ENCODE measurements around the gene TAGLN2.
"Not testable (repeated sequence)": the region's sequence is repeated elsewhere in the genome, so short reads cannot be mapped to it uniquely, and the experiment has no call there.

Gene TAGLN2

GRCh38 chr1:159921251-159921650, 4.1 kb downstream of the TAGLN2 start:
- DNase-seq (ENCODE audit: low spot score): no peak

- DNase-seq (ENCODE audit: low spot score): no peak
Measured at GRCh38 chr1:159920651-159921050, 4.7 kb downstream of the TAGLN2 start.

- no peak for DNase-seq (ENCODE audit: low spot score)
Measured at GRCh38 chr1:159920202-159920601, 5.1 kb downstream of the TAGLN2 start.

- no peak for DNase-seq (ENCODE audit: low spot score)
Measured at GRCh38 chr1:159919236-159919865, 6.0 kb downstream of the TAGLN2 start.

GRCh38 chr1:159918352-159919200, 6.7 kb downstream of the TAGLN2 start:
- no peak for DNase-seq (ENCODE audit: low spot score)

GRCh38 chr1:159917533-159918351, 7.6 kb downstream of the TAGLN2 start:
- DNase-seq (ENCODE audit: low spot score): no peak

GRCh38 chr1:159916242-159917051, 8.9 kb downstream of the TAGLN2 start:
- peak; percentile 90 for DNase-seq (ENCODE audit: low spot score)

GRCh38 chr1:159915571-159916241, 9.6 kb downstream of the TAGLN2 start:
- no peak for DNase-seq (ENCODE audit: low spot score)

GRCh38 chr1:159914252-159915018, 10.9 kb downstream of the TAGLN2 start:
- no peak for DNase-seq (ENCODE audit: low spot score)

- no peak for DNase-seq (ENCODE audit: low spot score)
Measured at GRCh38 chr1:159913451-159914192, 11.7 kb downstream of the TAGLN2 start.

- DNase-seq (ENCODE audit: low spot score): no peak
Measured at GRCh38 chr1:159911326-159912070, 13.8 kb downstream of the TAGLN2 start.

- DNase-seq (ENCODE audit: low spot score): no peak
Measured at GRCh38 chr1:159908031-159908940, 17.0 kb downstream of the TAGLN2 start.

GRCh38 chr1:159906960-159907359, 18.3 kb downstream of the TAGLN2 start:
- no peak for DNase-seq (ENCODE audit: low spot score)

GRCh38 chr1:159904036-159904435, 21.3 kb downstream of the TAGLN2 start:
- not testable (repeated sequence) for DNase-seq (ENCODE audit: low spot score)

- no peak for DNase-seq (ENCODE audit: low spot score)
Measured at GRCh38 chr1:159902541-159902940, 22.8 kb downstream of the TAGLN2 start.

GRCh38 chr1:159900755-159901360, 24.4 kb downstream of the TAGLN2 start:
- no peak for DNase-seq (ENCODE audit: low spot score)

GRCh38 chr1:159900086-159900680, 25.1 kb downstream of the TAGLN2 start, which contains the start of gene CFAP45:
TSS of gene CFAP45 (minus strand) at chr1:159900165. CDS start at chr1:159900098, 67 bp downstream.
- peak; percentile 90 for DNase-seq (ENCODE audit: low spot score)

All from hepatic stellate cell (primary cell).